NK-92 treated with Interleukin-12 subunit alpha and Interleukin-12 subunit beta, amount 100 ng/mL, for 24 hours (cell line): ENCODE data around the gene CCDC97.
"Not testable (repeated sequence)": the region's sequence is repeated elsewhere in the genome, so short reads cannot be mapped to it uniquely, and the experiment has no call there.

Experiments
- DNase-seq: peaks from one replicate; lab custom pipeline; 2025; lab: John Stamatoyannopoulos, UW

The CCDC97 gene

GRCh38 chr19:41339936-41340335 lies 30.0 kb downstream of the CCDC97 start:
- DNase-seq, result no peak

GRCh38 chr19:41341669-41342490 lies 31.9 kb downstream of the CCDC97 start:
- no peak for DNase-seq

GRCh38 chr19:41344162-41344561 lies 34.2 kb downstream of the CCDC97 start:
- DNase-seq, result no peak

- DNase-seq, result not testable (repeated sequence)
Measured at GRCh38 chr19:41346916-41347315, 36.9 kb downstream of the CCDC97 start.

- DNase-seq, result no peak
Measured at GRCh38 chr19:41350735-41351338, 40.9 kb downstream of the CCDC97 start.

- peak; percentile 84 for DNase-seq
Measured at GRCh38 chr19:41351339-41352245, 41.6 kb downstream of the CCDC97 start.

- DNase-seq, result no peak
Measured at GRCh38 chr19:41352279-41352608, 42.3 kb downstream of the CCDC97 start.

GRCh38 chr19:41352609-41353465 lies 42.9 kb downstream of the CCDC97 start:
- DNase-seq, result peak; percentile 70

- peak; percentile 89 for DNase-seq
Measured at GRCh38 chr19:41353466-41354342, 43.7 kb downstream of the CCDC97 start, which contains the start of gene TGFB1. Gene TGFB1 (minus strand): TSS chr19:41353922. CDS start chr19:41353044, 878 bp downstream.

- DNase-seq, result no peak
Measured at GRCh38 chr19:41354343-41354953, 44.5 kb downstream of the CCDC97 start.

GRCh38 chr19:41355035-41355434 lies 45.1 kb downstream of the CCDC97 start:
- no peak for DNase-seq

GRCh38 chr19:41355802-41356201 lies 45.8 kb downstream of the CCDC97 start:
- DNase-seq, result no peak

- DNase-seq, result no peak
Measured at GRCh38 chr19:41356984-41357739, 47.2 kb downstream of the CCDC97 start.

GRCh38 chr19:41357746-41358145 lies 47.8 kb downstream of the CCDC97 start:
- no peak for DNase-seq

- no peak for DNase-seq
Measured at GRCh38 chr19:41359741-41360140, 49.8 kb downstream of the CCDC97 start.

GRCh38 chr19:41362143-41362847 lies 52.3 kb downstream of the CCDC97 start:
- DNase-seq, result no peak

GRCh38 chr19:41363371-41363752 lies 53.4 kb downstream of the CCDC97 start:
- DNase-seq, result no peak

- DNase-seq, result peak; percentile 97
Measured at GRCh38 chr19:41363753-41364523, 54.0 kb downstream of the CCDC97 start, which contains the start of gene B9D2. Gene B9D2 (minus strand): TSS chr19:41364149. CDS start chr19:41363519, 630 bp downstream.
